ENCODE results near the gene SYNE1.
A peak's percentile ranks its signal among the peaks of the same experiment; 100 is the strongest.

SYNE1 gene

DNA sequence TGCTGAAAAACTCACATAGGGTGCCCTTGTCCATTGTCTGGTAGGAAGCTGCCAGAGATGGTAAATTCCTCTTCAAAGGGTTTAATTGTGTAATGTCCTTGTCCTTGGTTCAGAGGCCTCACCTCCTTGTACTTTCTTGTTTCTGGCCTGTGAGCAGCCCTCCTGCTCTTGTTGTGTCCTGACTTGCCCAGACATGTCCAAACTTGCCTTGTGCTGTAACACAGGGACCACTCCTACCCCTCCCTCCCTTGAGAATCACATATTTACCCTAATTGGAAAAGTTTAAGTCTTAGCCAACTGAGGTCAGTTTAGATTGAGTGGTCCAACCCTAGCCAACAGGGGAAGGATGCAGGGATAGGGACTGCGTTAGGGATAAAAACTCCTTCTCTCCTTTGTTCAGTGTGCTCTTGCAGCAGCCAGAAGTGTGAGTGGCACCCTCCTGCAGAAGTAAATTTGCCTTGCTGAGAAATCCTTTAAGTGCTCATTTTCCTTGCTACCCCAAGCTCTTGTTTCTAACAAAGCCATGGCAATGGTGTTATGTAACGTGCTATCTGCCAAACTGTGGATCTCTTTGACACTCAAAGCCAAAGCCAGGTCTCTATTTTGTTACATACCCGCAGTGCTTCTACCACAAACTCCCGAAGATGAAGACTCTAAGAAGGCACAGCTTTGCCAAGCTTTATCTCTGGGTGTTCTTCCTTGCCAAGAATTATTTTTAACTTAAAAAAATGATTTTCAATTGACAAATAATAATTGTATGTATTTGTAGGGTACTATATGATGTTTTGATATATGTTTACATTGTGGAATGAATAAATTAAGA lies 415.1 kb downstream of the SYNE1 start:
- no peak for DNase-seq

DNA sequence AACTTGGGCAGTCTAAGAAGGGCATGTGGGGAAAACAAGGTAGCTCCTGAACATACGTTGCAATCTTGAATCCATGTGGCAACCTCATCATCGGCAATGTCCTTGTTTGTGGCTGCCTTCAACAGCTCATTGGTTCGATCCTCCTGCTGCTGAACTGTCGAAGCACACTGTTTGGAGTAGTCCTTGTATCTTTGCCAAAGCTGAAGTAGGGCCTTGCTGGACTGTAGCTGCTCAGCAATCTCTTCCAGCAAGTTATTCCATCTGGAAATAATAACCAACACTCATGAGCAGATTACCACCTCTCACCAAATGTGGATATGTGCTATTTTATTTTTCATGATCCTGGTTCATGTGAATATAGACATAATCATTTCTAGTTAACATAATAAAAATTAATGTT lies 416.4 kb downstream of the SYNE1 start:
- DNase-seq = no peak

DNA sequence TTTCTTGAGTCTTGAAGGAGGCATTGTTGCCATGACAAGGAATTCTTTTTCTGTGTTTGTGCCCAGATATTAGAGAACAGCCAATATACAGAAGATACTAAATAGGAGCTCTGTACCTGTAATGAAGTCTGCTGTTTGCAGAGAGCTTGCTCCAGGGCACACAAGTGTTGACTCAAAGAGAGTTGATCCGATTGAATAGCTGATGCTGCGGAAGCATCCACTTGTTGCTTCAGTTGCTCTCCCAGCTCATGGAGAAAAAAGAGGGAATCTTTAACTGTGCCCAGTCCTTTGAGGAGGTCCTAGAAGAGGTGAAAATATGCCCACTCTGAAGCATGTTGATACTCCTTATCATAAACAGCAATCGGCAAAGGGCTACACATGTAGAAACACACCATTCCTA lies 418.3 kb downstream of the SYNE1 start:
- no peak for DNase-seq

DNA sequence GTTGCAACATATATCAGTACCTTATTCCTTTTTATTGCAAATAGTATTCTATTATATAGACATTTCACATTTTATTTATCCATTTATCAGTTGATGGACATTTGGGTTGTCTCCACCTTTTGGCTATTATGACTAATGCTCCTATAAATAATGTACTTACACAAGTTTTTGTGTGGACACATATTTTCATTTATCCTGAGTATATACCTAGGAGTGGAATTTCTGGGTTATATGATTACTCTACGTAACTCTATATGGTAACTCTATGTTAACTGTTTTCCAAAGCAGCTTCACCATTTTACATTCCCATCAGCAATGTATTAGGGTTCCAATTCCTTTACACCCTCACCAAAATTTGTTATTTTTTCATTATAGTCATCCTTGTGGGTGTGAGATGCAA lies 424.7 kb downstream of the SYNE1 start:
- no peak for DNase-seq

DNA sequence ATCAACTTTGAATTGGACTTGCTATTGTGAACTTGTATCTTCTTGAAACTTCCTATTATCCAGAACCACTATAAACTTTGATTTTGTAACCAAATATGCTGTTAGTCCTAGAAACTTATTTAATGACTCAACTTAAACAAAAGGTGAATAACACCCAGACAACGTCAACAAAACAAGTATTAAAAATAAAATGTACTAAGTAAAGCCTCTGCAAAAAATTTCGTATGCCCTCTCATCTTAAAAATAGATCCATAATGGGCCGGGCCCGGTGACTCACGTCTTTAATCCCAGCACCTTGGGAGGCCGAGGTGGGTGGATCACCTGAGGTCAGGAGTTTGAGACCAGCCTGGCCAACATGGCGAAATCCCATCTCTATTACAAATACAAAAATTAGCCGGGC lies 428.0 kb downstream of the SYNE1 start:
- no peak for DNase-seq

DNA sequence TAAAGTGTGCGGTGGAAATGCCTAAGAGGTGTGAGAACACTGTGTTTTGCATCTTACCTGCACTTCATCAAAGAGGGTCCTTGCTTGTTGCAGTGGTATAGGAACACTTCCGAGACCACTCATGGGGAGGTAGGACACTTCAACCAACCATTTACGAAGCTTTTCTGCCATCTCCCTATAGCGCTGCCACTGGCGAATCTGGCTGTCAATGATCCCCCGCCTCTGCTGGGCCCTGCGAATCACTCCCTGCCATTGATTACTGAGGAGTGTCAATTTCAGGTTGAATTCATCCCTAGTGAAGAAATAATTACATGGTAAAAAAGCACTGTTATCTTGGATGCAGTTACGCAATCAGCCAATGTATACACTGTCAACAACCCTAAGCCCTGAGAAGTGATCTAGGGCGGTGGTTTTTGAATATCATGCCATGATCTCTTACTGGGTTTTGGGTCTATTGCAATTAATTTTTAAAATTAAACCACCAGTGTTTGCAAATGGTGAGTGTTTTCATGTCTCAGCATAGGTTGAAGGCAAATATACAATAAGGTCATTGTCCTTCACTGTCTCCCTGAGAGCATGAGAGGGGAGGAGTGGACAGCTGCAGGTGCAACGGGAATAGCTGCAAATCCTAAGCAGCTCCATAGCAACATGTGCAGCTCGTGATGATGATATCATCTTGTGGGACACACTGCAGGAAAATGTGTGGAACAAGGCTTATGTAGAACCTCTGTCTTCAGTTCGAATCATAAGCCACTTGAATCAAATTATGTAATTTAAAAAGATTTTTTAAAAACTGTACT lies 429.0 kb downstream of the SYNE1 start:
- no peak for DNase-seq

DNA sequence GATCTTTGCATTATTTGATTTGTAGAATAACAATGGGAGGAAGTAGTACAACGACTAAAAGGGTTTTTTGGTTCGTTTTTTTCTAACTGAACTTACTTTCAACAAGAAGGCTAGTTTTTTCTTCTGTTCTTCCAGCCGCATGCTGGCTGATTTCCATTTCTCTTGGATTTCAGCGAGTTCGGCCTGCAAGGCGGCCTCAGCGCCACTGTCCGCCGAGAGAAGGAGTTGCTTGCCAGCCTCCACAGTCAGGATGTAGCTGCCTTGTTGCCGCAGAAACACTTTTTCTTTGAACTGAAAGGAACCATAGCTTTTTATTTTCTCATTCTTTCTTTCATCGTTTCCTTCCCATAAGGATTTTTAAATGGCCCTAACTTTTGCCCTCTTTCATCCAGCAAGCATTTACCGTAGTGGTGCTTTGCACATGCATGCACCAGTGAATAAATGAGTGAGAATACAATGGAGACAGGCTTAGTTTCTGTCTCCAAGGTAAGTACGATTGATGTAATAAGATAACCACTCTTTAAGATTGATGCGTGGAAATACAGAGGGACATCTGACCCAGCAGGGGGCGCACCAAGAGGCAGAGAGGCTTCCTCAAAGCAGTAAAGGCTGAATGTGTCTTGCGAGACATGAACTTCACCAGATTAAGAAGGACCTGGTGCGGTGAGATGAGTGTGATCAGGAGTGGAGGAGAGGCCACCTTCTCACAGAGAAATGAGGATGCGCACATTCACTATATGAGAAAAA lies 430.9 kb downstream of the SYNE1 start:
- peak; percentile 71 for DNase-seq

DNA sequence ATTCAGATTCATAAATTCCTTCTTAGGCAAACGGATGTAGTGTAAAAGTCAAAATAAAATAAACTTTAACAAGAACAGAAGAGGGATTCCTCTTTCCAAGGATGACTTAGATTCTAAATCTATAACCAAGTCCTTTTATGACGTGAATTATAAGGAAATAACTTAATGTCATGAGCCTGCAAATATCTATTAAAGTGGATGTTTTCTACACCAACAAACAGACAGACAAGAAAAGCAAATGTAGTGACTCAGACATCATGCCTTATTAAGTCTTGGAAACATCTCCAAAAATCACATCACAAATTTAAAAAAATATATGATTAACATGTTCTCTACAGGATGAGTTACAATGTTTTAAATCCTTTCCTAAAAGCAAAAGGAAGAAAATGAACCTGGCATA lies 432.6 kb downstream of the SYNE1 start:
- DNase-seq = no peak

DNA sequence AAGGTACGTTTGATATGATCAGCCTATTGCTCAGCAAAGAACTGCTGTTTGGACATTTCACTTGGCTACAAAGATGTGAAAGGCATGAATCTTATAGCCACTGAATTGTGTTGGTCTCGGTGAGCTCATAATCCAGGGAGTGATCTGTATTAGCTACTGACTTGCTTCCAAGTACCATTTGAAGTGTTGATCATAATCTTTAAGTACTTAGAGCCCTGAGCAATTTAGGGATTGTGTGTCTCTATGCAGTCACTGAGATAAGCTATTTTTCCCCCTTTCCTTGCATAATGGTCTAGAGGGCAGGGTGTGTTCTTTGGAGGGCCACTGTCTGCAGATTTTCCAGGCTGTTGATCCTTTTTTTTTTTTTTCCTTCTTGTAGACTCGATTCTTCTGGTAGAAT lies 436.0 kb downstream of the SYNE1 start:
- no peak for DNase-seq

DNA sequence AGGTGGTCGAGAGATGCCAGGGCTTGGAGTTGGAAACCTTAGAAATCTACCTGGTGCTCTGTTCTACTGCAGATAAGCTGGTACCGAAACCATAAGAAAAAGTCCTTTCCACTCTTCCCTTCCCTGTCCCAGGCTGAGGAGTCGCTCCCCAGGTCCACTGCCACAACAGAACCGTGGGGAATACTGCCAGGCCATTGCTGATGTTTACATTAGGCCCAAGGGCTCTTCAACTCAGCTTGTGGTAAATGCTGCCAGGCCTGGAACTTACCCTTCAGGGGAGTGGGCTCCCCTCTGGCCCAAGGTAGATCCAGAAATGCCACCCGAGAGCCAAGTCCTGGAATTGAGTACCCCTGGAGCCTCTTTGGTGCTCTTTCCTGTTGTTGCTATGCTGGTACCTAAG lies 441.3 kb downstream of the SYNE1 start:
- DNase-seq = no peak

DNA sequence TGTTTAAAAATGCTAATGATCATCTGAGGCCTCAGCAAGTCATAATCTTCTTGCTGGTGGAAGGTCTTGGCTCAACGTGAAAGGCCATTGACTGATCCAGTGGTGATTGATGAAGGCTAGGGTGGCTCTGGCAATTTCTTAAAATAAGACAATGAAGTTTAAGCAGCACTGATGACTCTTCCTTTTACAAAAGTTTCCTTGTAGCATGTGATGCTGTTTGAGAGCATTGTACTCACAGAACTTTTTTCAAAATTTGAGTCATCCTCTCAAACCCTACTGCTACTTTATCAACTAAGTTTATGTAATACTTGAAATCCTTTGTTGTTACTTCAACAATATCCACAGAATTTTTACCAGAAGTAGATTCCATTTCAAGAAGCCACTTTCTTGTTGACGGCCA lies 447.4 kb downstream of the SYNE1 start:
- DNase-seq = no peak

DNA sequence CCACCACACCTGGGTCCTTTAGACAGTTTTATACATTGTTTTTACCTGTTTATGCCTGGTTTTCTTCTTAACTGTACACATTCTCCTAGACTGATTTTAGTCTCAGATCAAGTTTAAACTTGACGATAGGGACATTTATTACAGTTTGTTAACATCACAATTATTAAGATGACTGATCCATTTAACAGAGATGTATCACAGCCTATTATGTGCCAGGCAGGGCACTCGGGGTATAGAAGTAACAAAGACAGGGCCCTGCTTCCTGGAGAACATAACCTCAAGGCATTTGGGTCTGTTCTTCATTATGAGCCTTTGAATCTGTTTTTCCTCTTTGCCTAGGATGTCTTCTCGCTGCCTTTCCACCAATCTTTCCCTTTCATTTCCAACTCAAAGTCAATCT lies 449.2 kb downstream of the SYNE1 start:
- no peak for DNase-seq

DNA sequence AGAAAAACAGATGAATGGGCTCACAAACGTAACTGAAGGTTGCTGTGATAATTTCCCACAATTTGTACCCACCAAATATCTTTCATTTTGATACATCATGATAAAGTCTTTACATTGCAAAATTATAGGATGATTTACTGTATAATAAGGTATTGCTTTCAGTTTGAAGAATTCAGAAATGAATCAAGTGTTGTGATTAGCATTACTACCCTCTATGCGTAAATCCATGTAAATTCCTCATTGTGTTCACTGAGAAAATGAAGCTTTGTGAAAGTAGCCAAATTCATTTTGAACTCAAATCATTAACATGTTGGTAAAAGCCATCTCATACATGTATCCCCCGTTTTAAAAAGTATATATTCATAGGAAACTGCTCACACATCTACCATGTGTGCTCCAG lies 450.3 kb downstream of the SYNE1 start:
- no peak for DNase-seq

DNA sequence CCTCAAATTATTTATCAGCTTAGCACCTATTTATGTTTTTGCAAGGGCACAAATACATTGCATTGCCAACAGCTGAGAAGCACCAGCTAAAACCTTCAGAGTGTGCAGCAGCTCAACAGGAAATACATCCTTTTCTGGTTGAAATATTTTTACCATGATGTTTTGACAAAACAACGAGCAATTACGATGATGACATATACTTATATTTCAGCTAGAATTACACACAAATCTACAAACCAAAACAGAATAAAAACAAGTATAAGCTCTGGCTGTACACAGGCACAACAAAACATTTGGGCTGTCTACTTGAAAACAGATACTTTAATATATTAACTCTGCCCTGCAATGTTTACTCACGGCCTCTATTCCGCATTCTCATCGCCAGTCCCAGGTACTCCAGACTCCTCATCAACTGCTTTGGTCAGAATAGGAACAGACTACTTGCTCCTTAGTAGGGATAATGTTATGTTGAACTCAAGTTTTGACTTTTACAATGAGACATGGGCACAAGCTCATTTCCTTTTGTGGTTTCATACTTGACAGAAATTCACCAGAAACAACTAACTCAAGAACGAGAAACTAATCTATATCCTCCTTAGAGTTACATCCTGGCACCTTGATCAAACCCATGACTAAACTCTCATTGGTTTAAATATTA lies 452.1 kb downstream of the SYNE1 start:
- DNase-seq = peak; percentile 38

DNA sequence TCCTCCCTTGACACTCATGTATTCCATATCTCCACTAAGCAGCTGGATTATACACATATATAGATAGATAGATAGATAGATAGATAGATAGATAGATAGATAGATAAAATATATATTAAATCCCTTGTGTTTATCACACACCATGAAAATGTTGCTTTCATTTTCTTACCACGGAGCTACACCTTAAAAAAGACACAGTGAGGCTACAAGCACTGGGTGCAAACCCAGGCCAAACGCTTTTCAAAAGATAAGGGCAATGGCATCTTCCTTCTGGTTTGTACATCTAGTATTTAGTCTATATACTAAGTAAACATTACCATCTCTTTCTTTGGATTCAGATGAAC lies 452.6 kb downstream of the SYNE1 start:
- DNase-seq = no peak

DNA sequence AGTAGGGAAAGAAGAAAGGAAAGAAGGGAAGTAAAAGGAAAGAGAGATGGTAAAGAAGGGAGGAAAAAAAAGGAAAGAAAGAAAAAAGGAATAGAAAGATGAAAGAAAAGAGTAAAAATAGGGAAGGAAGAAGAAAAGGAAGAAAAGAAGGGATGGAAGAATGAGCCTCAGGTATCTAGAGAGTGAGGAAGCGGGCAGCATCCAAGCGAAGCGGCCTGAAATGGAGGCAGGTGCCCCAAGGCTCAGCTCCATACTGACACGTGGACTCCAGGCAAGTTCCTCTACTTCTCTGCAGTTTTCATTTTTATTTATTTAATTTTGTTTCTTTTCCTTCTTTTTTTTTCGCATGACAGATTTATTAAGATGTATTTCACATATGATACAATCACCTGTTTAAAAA lies 456.6 kb downstream of the SYNE1 start:
- DNase-seq = no peak

DNA sequence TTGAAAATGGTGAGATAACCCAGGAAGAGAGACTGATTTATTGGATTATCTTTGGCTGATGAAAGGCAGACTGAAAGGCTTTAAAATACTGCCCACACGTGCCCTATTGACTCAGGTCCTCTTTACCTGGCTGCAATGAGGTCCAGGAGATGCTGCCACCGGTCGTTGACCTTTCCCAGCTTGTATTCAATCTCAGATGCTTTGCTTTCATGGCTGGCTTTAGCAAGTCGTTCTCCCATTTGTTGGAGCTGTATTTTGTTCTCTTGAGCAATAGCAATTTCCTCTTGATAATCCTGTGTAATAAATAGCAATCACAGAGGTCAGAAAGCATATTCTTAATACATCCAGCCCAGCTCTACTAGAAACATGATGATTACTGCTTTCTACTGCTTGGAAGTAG lies 460.9 kb downstream of the SYNE1 start:
- no peak for DNase-seq

DNA sequence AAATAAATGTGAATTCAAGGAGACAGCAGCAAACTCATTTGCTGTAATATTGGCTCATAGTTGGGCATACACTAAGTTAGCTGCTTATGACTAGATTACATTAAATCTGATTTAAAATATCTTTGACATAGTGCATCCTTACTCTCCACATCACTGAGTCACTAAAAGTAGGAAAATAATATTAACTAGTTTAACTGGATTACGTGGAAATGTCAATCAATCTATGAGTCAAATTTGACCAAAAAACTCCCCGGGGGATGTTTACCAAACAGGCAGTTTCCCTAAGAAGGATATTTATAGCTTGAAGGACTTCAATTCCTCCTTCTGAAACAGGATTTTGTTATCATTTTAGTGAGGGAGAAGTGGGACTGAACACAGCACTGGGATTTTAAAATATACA lies 463.2 kb downstream of the SYNE1 start:
- DNase-seq = no peak

DNA sequence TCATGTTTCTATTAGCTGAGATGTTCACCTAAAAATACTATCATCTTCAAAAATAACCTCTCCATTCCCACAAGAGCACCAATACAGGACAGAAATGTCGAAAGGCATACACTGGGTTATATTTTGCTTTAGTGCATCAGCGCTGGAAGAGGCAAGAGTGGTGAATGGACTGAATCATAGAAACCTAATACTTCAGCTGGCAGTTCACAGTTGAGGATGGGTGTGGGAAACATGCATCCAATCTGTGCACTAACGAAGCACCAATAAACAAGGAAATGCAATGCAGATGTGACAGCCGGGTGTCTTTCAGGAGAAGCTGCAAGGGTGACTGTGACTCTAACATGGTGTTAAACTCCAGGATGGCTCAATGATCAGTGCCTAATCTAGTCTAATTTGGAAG lies 463.8 kb downstream of the SYNE1 start:
- no peak for DNase-seq

DNA sequence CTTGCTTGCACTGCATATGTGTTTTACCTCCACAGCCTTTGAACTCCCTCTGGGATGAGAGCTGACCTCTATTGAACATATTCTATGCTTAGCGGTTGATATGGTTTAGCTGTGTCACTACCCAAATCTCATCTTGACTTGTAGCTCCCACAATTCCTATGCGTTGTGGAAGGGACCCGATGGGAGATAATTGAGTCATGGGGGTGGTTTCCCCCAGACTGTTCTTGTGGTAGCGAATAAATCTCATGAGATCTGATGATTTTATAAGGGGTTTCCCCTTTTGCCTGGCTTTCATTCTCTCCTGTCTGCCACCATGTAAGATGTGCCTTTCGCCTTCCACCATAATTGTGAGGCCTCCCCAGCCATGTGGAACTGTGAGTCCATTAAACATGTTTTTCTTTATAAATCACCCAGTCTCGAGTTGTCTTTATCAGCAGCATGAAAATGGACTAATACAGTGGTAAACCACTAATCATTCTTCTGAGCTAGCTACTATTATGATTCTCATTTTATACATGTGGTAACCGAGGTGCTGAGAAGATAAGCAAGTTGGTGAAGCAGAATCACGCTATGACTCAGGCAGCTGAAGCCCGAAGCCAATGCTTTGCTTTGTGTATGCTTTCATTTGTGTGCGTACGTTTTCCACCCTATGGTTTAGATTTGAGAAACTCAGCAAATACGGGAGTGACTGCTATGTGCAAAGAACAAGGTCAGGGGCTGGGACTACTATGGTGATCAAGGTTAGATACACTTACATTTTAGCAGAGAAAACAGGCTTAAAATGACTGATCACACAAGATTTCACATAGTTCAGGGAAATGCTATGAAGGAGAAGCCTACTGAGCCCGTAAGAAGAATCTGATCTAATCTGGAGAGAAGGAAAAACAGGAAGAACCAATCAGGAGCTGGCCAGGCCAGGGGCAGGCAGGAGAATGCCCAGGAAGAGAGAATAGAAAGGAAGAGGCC lies 466.2 kb downstream of the SYNE1 start:
- DNase-seq = peak; percentile 62

DNA sequence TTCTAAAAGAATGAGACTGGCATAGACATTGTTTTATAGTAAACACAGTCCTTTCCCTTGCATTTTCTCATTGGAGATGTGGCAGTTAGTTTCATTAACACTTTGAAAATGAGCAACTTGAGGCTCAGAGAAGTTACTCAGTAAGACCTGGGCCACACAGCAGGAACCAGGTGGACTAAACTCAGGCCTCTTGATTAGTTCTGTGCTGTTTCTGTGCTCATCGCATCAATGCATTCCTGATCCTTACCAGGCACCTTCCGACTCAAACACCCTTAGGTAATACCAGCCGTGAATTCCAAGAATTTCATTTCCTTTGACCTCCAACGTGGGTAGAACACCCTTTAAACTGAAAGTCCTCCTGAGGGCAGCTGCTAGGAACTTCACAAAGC lies 466.9 kb downstream of the SYNE1 start:
- no peak for DNase-seq

All from CD4-positive, alpha-beta T cell treated with Interleukin-17A for 4 hours (primary cell).